Epidermal melanocyte (primary cell): ENCODE measurements around the gene GCSAM.
A peak's percentile ranks its signal among the peaks of the same experiment; 100 is the strongest.

Experiments
- DNase-seq: peaks from one replicate; pipeline ENCODE4 v3.0.0; 2011; ENCODE audit warnings: low spot score; ENCODE audit not compliant: insufficient read length

GCSAM gene

GRCh38 chr3:112109322-112109721, 23.7 kb downstream of the GCSAM start:
- no peak for DNase-seq

GRCh38 chr3:112104774-112105173, 28.3 kb downstream of the GCSAM start:
- no peak for DNase-seq

GRCh38 chr3:112101916-112102315, 31.1 kb downstream of the GCSAM start:
- no peak for DNase-seq

GRCh38 chr3:112097378-112097777, 35.7 kb downstream of the GCSAM start:
- DNase-seq: peak; percentile 49

GRCh38 chr3:112096176-112096575, 36.9 kb downstream of the GCSAM start:
- DNase-seq: no peak

- no peak for DNase-seq
Observed at GRCh38 chr3:112095731-112096130, 37.3 kb downstream of the GCSAM start.

GRCh38 chr3:112093180-112093522, 39.9 kb downstream of the GCSAM start:
- DNase-seq: no peak

- DNase-seq: no peak
Observed at GRCh38 chr3:112092496-112093179, 40.4 kb downstream of the GCSAM start.

GRCh38 chr3:112090887-112091586, 42.0 kb downstream of the GCSAM start:
- DNase-seq: no peak

GRCh38 chr3:112089956-112090886, 42.8 kb downstream of the GCSAM start:
- DNase-seq: no peak

- DNase-seq: no peak
Observed at GRCh38 chr3:112088944-112089343, 44.1 kb downstream of the GCSAM start.

- no peak for DNase-seq
Observed at GRCh38 chr3:112087746-112088145, 45.3 kb downstream of the GCSAM start.

GRCh38 chr3:112086875-112087524, 46.0 kb downstream of the GCSAM start:
- DNase-seq: no peak

GRCh38 chr3:112086076-112086854, 46.8 kb downstream of the GCSAM start, which contains the start of gene C3orf52:
Gene C3orf52, plus strand, starts transcription at chr3:112086389. Its CDS starts 19 bp downstream, at chr3:112086408.
- DNase-seq: peak; percentile 82

- no peak for DNase-seq
Observed at GRCh38 chr3:112085735-112086075, 47.3 kb downstream of the GCSAM start.

- DNase-seq: no peak
Observed at GRCh38 chr3:112084980-112085705, 47.9 kb downstream of the GCSAM start.

- DNase-seq: no peak
Observed at GRCh38 chr3:112083239-112083638, 49.8 kb downstream of the GCSAM start.

- DNase-seq: no peak
Observed at GRCh38 chr3:112078125-112079083, 54.6 kb downstream of the GCSAM start.
